GM19099 (cell line): Measurements from ENCODE around the gene HAPSTR1.

Source experiments
- POLR2A ChIP-seq: IDR thresholded peaks from 3 replicates; pipeline ENCODE4 v1.6.1; 2011; ENCODE audit warnings: low read depth; ENCODE audit not compliant: insufficient read length; ENCODE audit errors: extremely low read depth

Gene HAPSTR1

GRCh38 chr16:9091867-9092281, 430 bp downstream of the HAPSTR1 start:
- TF ChIP-seq POLR2A = no peak

DNA sequence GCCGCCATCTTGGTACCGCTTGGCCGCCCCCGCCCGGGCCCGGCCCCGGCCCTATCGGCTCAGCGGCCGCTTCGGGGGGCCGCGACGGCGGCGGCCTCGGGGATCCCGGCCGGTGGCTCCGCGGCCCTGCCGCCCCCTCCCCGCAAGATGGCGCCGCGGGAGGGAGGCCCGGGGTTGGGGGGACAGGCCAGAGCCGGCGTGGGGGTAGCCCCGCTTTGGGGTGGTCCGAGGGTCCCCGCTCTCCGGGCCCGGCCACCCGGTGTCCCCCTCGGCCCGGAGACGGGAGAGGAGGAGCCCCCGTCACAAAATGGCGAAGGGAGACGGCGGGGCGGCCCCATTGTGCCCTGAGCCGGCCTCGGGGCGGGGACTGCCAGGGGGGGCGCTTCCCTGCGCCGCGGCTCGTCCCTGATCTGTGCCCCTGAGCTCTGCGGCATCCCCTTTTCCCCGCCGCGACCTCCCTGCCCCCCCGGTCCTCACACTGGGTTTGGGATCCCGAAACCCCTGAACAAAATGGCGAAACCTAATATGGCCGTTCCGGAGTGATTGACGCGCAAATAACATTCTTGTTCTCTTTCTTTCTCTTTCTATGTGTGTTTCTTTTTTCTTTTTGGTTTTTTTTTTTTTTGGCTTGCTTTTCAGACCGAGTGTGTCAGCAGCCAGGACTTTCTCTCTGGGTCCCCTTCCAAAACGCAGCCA, 986 bp downstream of the HAPSTR1 start:
- no peak for TF ChIP-seq POLR2A

- no peak for TF ChIP-seq POLR2A
These were observed 1.5 kb downstream of the HAPSTR1 start for GRCh38 chr16:9092978-9093344.

GRCh38 chr16:9094011-9094846, 2.8 kb downstream of the HAPSTR1 start:
- TF ChIP-seq POLR2A = no peak

DNA sequence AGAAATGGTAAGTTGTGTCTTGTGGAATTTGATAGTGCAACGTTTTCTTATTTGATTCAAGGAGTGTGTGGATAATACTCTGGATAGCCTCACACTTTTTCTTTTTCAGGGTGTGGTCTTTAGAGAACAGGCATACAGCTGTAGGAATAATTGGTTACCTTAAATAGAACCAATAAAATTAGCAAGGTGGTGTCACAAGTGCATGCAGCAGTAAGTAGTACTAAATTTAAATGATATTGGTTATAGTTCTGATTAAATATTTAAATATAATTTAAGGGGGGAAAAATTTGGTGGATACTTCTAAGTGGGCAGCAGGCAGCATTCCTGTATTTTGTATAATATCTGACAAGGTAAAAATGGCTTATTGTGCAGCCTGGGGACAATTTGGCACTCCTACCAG, 3.7 kb downstream of the HAPSTR1 start:
- TF ChIP-seq POLR2A = no peak

GRCh38 chr16:9095656-9096397, 4.4 kb downstream of the HAPSTR1 start:
- no peak for TF ChIP-seq POLR2A

DNA sequence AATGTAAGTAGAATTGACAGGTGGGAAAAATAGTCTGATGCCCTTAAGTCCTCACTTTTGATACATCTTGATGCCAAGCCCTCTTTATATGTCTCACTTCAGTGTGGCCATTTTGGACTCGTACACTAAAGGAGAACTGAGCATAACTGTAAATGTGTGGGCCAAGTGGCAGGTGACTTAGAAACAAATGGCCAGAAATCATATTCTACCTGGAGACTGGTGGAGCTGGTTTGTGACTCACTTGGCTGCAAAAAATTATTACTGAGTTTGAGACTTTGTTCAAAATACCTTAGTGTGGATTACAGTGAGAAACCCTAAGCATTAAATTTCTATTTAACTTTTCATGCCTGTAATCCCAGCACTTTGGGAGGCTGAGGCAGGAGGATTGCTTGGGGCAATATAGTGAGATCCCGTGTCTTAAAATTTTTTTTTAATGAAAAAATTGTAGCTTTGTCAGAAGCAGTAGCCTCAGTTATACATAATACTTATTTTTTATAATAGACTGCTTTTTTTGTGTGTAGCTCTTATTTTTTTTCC, 5.0 kb downstream of the HAPSTR1 start:
- TF ChIP-seq POLR2A = no peak

GRCh38 chr16:9097266-9098219, 6.1 kb downstream of the HAPSTR1 start:
- TF ChIP-seq POLR2A = no peak

GRCh38 chr16:9098377-9099090, 7.1 kb downstream of the HAPSTR1 start:
- TF ChIP-seq POLR2A = no peak

GRCh38 chr16:9099131-9099625, 7.7 kb downstream of the HAPSTR1 start:
- TF ChIP-seq POLR2A = no peak

- TF ChIP-seq POLR2A = no peak
These were observed 10.9 kb downstream of the HAPSTR1 start for GRCh38 chr16:9102379-9102778.

GRCh38 chr16:9102943-9103342, 11.5 kb downstream of the HAPSTR1 start:
- no peak for TF ChIP-seq POLR2A

DNA sequence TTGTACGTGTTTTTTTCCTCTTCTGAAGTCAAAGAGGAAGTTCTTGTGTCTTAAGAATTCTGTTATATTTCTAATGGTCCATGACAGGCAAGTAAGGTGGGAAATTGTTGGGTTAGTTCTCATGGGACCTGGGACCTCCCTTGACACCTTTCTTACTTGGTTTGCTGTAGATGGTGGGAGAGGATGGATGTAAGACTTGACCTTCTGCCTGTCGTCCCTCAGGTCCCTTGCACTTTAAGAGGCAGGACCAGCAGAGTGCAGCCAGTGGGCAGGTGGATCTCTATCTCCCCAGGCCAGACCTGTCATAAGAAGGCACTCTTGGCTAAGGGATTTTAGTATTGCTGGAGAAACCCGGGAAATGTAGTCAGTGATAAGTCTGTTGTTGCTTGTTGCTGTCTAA, 12.1 kb downstream of the HAPSTR1 start:
- TF ChIP-seq POLR2A = no peak
